ENCODE results near the gene SH2D1B.
"Not testable (repeated sequence)": the region's sequence is repeated elsewhere in the genome, so short reads cannot be mapped to it uniquely, and the experiment has no call there.

Gene SH2D1B

GRCh38 chr1:162361349-162361748 lies 50.6 kb downstream of the SH2D1B start:
- no peak for DNase-seq (ENCODE audit: low spot score)

GRCh38 chr1:162360874-162361260 lies 51.1 kb downstream of the SH2D1B start:
- DNase-seq (ENCODE audit: low spot score): no peak

- DNase-seq (ENCODE audit: low spot score): no peak
These were observed 51.6 kb downstream of the SH2D1B start for GRCh38 chr1:162360237-162360873.

GRCh38 chr1:162359523-162360236 lies 52.3 kb downstream of the SH2D1B start:
- DNase-seq (ENCODE audit: low spot score): no peak

GRCh38 chr1:162358928-162359327 lies 53.0 kb downstream of the SH2D1B start:
- DNase-seq (ENCODE audit: low spot score): no peak

- peak; percentile 47 for DNase-seq (ENCODE audit: low spot score)
These were observed 54.2 kb downstream of the SH2D1B start for GRCh38 chr1:162357681-162358266.

GRCh38 chr1:162353702-162354101 lies 58.2 kb downstream of the SH2D1B start:
- no peak for DNase-seq (ENCODE audit: low spot score)

GRCh38 chr1:162353078-162353477 lies 58.9 kb downstream of the SH2D1B start:
- DNase-seq (ENCODE audit: low spot score): no peak

- DNase-seq (ENCODE audit: low spot score): not testable (repeated sequence)
These were observed 60.1 kb downstream of the SH2D1B start for GRCh38 chr1:162351874-162352273.

- no peak for DNase-seq (ENCODE audit: low spot score)
These were observed 60.6 kb downstream of the SH2D1B start for GRCh38 chr1:162351246-162351842.

- DNase-seq (ENCODE audit: low spot score): peak; percentile 55
These were observed 62.2 kb downstream of the SH2D1B start for GRCh38 chr1:162349635-162350330.

- no peak for DNase-seq (ENCODE audit: low spot score)
These were observed 64.7 kb downstream of the SH2D1B start for GRCh38 chr1:162347281-162347680.
